DND-41 (cell line): Measurements from ENCODE around the gene UNC45A.

Source experiments
- ATAC-seq: fragments of 200-7000 bp; cut with Tn5 transposase; 3 replicates; pipeline ENCODE4 v1.9.1; 2021; ENCODE audit warnings: low read depth; ENCODE audit not compliant: insufficient read depth
- DNase-seq: peaks from one replicate; pipeline ENCODE4 v3.0.0-alpha.2; 2020
- H2AFZ ChIP-seq: 2 replicates; pipeline ENCODE4 v1.6.0; 2012; ENCODE audit warnings: low read depth, low read length
- H3K27ac ChIP-seq: 2 replicates; pipeline ENCODE4 v1.5.1; 2012; ENCODE audit warnings: low read length, inconsistent platforms
- H3K27me3 ChIP-seq: fragments of 200-600 bp; sonication (generic); 2 replicates; pipeline ENCODE4 v1.6.0; 2012; ENCODE audit warnings: low read length, mild to moderate bottlenecking, inconsistent platforms; ENCODE audit not compliant: insufficient read depth, poor library complexity
- H3K36me3 ChIP-seq: 2 replicates; pipeline ENCODE4 v1.5.1; 2012; ENCODE audit warnings: low read length, inconsistent platforms; ENCODE audit not compliant: insufficient read depth
- H3K4me1 ChIP-seq: 2 replicates; pipeline ENCODE4 v1.5.1; 2012; ENCODE audit warnings: mild to moderate bottlenecking, low read length; ENCODE audit not compliant: insufficient read depth
- H3K4me2 ChIP-seq: 2 replicates; pipeline ENCODE4 v1.6.0; 2012; ENCODE audit warnings: mild to moderate bottlenecking, moderate library complexity, low read length, inconsistent platforms; ENCODE audit not compliant: insufficient read depth
- H3K4me3 ChIP-seq, 2 experiments: fragments of 200-600 bp in 1 of 2; shearing (Covaris generic) in 1 of 2; 2 replicates each; pipeline ENCODE4 v1.5.1; 2012 to 2016; ENCODE audit warnings: inconsistent platforms in 2 of 2, low read length in 2 of 2, mild to moderate bottlenecking in 2 of 2, low read depth in 1 of 2, moderate library complexity in 1 of 2
- H3K79me2 ChIP-seq: 2 replicates; pipeline ENCODE4 v1.6.0; 2012; ENCODE audit warnings: low read length, inconsistent platforms; ENCODE audit not compliant: insufficient read depth
- H3K9ac ChIP-seq: 2 replicates; pipeline ENCODE4 v1.6.0; 2012; ENCODE audit warnings: low read depth, mild to moderate bottlenecking, inconsistent platforms, low read length, moderate library complexity
- H3K9me3 ChIP-seq: 2 replicates; pipeline ENCODE4 v1.5.1; 2012; ENCODE audit warnings: low read length, moderate library complexity, mild to moderate bottlenecking, inconsistent platforms; ENCODE audit not compliant: insufficient read depth, severe bottlenecking
- H4K20me1 ChIP-seq: 2 replicates; pipeline ENCODE4 v1.6.0; 2012; ENCODE audit warnings: low read length; ENCODE audit not compliant: insufficient read depth
- EZH2 ChIP-seq: IDR thresholded peaks from 3 replicates; pipeline ENCODE4 v1.6.1; 2012; ENCODE audit warnings: borderline replicate concordance, low read depth, mild to moderate bottlenecking, moderate library complexity, low read length, inconsistent platforms; ENCODE audit not compliant: severe bottlenecking
- TF ChIP-seq, protein P1 (sequence below): IDR thresholded peaks from 2 replicates; pipeline ENCODE4 v1.5.1; 2012; ENCODE audit warnings: borderline replicate concordance, low read length, moderate library complexity, mild to moderate bottlenecking; ENCODE audit not compliant: poor library complexity, severe bottlenecking; ENCODE audit errors: extremely low read depth

Gene UNC45A

DNA sequence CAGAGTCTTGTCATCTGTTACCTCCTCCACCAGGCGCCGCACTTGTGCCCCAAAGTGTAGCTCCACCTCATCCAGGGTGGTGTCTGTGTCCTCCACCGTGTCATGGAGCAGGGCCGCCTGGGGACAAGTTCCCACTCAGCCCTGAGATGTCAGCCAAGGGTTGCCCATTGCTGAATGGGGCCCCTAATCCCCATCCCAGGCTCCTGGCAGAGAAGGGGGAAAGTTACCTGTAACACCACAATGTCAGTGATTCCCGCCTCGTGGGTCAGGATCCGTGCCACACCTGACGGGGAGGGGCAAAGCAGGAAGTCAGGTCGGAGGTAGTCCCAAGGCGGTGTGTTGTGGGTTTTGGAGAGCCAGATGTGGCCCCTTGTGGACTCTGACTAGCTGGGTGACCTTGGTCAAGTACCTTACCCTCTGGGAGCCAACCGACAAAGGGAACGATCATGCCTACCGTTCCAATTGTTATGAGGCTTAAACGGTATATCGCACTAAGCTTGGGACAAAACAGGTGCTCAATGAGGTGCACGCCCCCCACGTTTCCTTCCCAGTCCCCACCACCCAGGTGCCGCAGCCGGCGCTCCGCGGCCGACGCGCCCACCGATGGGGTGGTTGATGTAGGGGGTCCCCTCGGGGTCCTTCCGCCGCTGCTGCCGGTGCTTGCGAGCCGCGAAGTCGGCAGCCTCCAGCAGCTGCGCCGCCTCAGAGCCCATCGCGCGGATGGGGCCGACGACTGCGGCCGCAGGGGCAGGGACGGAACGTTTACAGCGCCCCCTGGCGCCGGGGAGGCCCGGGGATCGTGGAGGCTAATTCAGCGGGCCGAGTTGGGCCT, 3.0 kb upstream of the UNC45A start, which contains the start of gene HDDC3:
HDDC3 (minus strand) TSS at position 722 of the 832 bp plus-strand sequence; CDS start at position 713, 9 bp downstream.
- peaks cover 40% of the 10 kb centered on the region for H3K79me2 ChIP-seq
- H3K4me1 ChIP-seq: peaks cover 67% of the 10 kb centered on the region
- no peaks in the 10 kb centered on the region for H3K9me3 ChIP-seq
- H2AFZ ChIP-seq: peak within 1 kb of the TSS; percentile 80
- H3K4me2 ChIP-seq: peak within 1 kb of the TSS; percentile 82
- peak; percentile 84 for DNase-seq
- peak within 1 kb of the TSS; percentile 83 for H3K27ac ChIP-seq
- peak; percentile 58 for ATAC-seq
- no peaks in the 10 kb centered on the region for H3K27me3 ChIP-seq
- TF ChIP-seq EZH2: no peak
- TF ChIP-seq, protein P1, sequence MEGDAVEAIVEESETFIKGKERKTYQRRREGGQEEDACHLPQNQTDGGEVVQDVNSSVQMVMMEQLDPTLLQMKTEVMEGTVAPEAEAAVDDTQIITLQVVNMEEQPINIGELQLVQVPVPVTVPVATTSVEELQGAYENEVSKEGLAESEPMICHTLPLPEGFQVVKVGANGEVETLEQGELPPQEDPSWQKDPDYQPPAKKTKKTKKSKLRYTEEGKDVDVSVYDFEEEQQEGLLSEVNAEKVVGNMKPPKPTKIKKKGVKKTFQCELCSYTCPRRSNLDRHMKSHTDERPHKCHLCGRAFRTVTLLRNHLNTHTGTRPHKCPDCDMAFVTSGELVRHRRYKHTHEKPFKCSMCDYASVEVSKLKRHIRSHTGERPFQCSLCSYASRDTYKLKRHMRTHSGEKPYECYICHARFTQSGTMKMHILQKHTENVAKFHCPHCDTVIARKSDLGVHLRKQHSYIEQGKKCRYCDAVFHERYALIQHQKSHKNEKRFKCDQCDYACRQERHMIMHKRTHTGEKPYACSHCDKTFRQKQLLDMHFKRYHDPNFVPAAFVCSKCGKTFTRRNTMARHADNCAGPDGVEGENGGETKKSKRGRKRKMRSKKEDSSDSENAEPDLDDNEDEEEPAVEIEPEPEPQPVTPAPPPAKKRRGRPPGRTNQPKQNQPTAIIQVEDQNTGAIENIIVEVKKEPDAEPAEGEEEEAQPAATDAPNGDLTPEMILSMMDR: peak; percentile 87
- H3K9ac ChIP-seq: peak within 1 kb of the TSS; percentile 68
- H4K20me1 ChIP-seq: no peaks in the 10 kb centered on the region
- H3K36me3 ChIP-seq: peaks cover 10% of the 10 kb centered on the region; the same call in 1 of the 2 replicates
- peak within 1 kb of the TSS; percentile 36 to 78; a peak in 3 of 4 replicates for H3K4me3 ChIP-seq

DNA sequence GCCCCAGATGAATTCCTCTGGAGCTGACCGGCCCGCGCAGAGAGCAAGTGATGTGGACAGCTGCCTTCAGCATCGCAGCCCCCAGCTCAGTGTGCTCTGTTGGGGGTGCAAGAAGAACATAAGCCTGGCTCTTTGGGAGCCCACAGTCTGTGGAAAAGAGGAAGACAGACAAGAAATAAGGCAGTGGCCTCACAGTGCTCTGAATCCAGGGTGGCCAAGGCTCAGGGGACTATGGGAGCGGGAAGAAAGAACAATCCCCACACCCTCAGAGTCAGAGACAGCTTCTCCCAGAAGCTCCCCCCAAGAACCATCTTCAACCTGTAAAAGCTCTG, 2.5 kb upstream of the UNC45A start:
- DNase-seq (no peak), ATAC-seq (no peak)
- Histone ChIP-seq H3K4me3 (peak overlapping the region; percentile 36 to 78; a peak in 3 of 4 replicates), H3K9ac (peak overlapping the region; percentile 68), H3K27me3 (no peaks in the 10 kb centered on the region), H3K9me3 (no peaks in the 10 kb centered on the region), H3K4me2 (peak overlapping the region; percentile 82), H3K27ac (peak overlapping the region; percentile 83), H4K20me1 (no peaks in the 10 kb centered on the region), H2AFZ (peak overlapping the region; percentile 80), H3K79me2 (peaks cover 40% of the 10 kb centered on the region), H3K36me3 (peaks cover 11% of the 10 kb centered on the region; the same call in 1 of the 2 replicates), H3K4me1 (peaks cover 68% of the 10 kb centered on the region)
- no peak for TF ChIP-seq EZH2
- TF ChIP-seq, protein P1: no peak

DNA sequence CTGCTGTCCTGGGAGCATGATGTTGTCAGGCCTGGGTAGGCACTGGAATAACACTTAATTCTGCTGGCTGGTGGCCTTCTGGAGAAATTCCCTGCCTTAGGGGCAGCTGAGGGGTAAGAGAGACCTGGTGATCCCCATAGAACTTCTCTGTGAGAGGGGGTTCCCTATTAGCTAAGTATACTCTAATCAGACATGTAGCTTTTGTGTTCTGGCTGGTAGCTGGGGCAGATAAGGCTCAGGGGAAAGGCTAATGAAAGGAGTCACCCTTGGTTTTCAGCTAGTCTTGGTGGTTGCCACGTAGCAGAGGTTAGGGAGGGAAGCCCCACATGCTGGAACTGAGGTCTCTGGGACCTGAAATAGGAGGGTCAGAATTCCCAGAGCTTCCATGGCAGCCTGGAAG, 1.8 kb upstream of the UNC45A start:
- Histone ChIP-seq H3K4me1 (peaks cover 68% of the 10 kb centered on the region), H3K27ac (no peak overlapping the region), H3K36me3 (peaks cover 15% of the 10 kb centered on the region), H2AFZ (no peak overlapping the region; the same call in 1 of the 2 replicates), H3K79me2 (peaks cover 40% of the 10 kb centered on the region), H4K20me1 (no peaks in the 10 kb centered on the region), H3K4me3 (no peak overlapping the region), H3K9me3 (no peaks in the 10 kb centered on the region), H3K4me2 (no peak overlapping the region), H3K9ac (no peak overlapping the region), H3K27me3 (no peaks in the 10 kb centered on the region)
- DNase-seq (no peak), ATAC-seq (no peak)
- TF ChIP-seq, protein P1: no peak
- TF ChIP-seq EZH2: no peak
